ENCODE results near the gene MST1.
A peak's percentile ranks its signal among the peaks of the same experiment; 100 is the strongest.

MST1 gene

GRCh38 chr3:49674497-49674983 is 14.7 kb downstream of the MST1 start:
- DNase-seq (ENCODE audit: low spot score) = no peak

GRCh38 chr3:49673715-49674496 is 15.4 kb downstream of the MST1 start, which contains the start of gene APEH:
TSS of gene APEH (plus strand) at chr3:49674351. CDS start at chr3:49674402, 51 bp downstream.
- DNase-seq (ENCODE audit: low spot score) = peak; percentile 98

- no peak for DNase-seq (ENCODE audit: low spot score)
Measured at GRCh38 chr3:49673121-49673714, 16.1 kb downstream of the MST1 start.

- peak; percentile 85 for DNase-seq (ENCODE audit: low spot score)
Measured at GRCh38 chr3:49671291-49672288, 17.7 kb downstream of the MST1 start.

GRCh38 chr3:49670940-49671290 is 18.4 kb downstream of the MST1 start:
- no peak for DNase-seq (ENCODE audit: low spot score)

GRCh38 chr3:49669352-49669751 is 19.9 kb downstream of the MST1 start:
- no peak for DNase-seq (ENCODE audit: low spot score)

- DNase-seq (ENCODE audit: low spot score) = no peak
Measured at GRCh38 chr3:49668861-49669260, 20.4 kb downstream of the MST1 start.

GRCh38 chr3:49668414-49668797 is 20.9 kb downstream of the MST1 start:
- DNase-seq (ENCODE audit: low spot score) = no peak

- no peak for DNase-seq (ENCODE audit: low spot score)
Measured at GRCh38 chr3:49667701-49668413, 21.4 kb downstream of the MST1 start.

- DNase-seq (ENCODE audit: low spot score) = no peak
Measured at GRCh38 chr3:49666592-49666991, 22.7 kb downstream of the MST1 start.

GRCh38 chr3:49665822-49666519 is 23.3 kb downstream of the MST1 start:
- DNase-seq (ENCODE audit: low spot score) = no peak

- DNase-seq (ENCODE audit: low spot score) = no peak
Measured at GRCh38 chr3:49664300-49664699, 25.0 kb downstream of the MST1 start.

GRCh38 chr3:49663831-49664230 is 25.4 kb downstream of the MST1 start:
- DNase-seq (ENCODE audit: low spot score) = no peak

- DNase-seq (ENCODE audit: low spot score) = no peak
Measured at GRCh38 chr3:49662720-49663413, 26.4 kb downstream of the MST1 start.

- DNase-seq (ENCODE audit: low spot score) = no peak
Measured at GRCh38 chr3:49662021-49662420, 27.3 kb downstream of the MST1 start.

GRCh38 chr3:49661281-49661680 is 28.0 kb downstream of the MST1 start:
- no peak for DNase-seq (ENCODE audit: low spot score)

- DNase-seq (ENCODE audit: low spot score) = no peak
Measured at GRCh38 chr3:49659756-49660155, 29.5 kb downstream of the MST1 start.

GRCh38 chr3:49658711-49659110 is 30.6 kb downstream of the MST1 start:
- DNase-seq (ENCODE audit: low spot score) = no peak

GRCh38 chr3:49657208-49657915 is 31.9 kb downstream of the MST1 start:
- DNase-seq (ENCODE audit: low spot score) = no peak

Data from iPS-NIHi11 (cell line).